KG1 (cell line): ENCODE data around the gene SECISBP2L.
"Not testable (repeated sequence)": the region's sequence is repeated elsewhere in the genome, so short reads cannot be mapped to it uniquely, and the experiment has no call there.

Source experiments
- DNase-seq: peaks from one replicate; lab custom pipeline; 2025; lab: John Stamatoyannopoulos, UW

SECISBP2L gene, protein sequence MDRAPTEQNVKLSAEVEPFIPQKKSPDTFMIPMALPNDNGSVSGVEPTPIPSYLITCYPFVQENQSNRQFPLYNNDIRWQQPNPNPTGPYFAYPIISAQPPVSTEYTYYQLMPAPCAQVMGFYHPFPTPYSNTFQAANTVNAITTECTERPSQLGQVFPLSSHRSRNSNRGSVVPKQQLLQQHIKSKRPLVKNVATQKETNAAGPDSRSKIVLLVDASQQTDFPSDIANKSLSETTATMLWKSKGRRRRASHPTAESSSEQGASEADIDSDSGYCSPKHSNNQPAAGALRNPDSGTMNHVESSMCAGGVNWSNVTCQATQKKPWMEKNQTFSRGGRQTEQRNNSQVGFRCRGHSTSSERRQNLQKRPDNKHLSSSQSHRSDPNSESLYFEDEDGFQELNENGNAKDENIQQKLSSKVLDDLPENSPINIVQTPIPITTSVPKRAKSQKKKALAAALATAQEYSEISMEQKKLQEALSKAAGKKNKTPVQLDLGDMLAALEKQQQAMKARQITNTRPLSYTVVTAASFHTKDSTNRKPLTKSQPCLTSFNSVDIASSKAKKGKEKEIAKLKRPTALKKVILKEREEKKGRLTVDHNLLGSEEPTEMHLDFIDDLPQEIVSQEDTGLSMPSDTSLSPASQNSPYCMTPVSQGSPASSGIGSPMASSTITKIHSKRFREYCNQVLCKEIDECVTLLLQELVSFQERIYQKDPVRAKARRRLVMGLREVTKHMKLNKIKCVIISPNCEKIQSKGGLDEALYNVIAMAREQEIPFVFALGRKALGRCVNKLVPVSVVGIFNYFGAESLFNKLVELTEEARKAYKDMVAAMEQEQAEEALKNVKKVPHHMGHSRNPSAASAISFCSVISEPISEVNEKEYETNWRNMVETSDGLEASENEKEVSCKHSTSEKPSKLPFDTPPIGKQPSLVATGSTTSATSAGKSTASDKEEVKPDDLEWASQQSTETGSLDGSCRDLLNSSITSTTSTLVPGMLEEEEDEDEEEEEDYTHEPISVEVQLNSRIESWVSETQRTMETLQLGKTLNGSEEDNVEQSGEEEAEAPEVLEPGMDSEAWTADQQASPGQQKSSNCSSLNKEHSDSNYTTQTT

DNA sequence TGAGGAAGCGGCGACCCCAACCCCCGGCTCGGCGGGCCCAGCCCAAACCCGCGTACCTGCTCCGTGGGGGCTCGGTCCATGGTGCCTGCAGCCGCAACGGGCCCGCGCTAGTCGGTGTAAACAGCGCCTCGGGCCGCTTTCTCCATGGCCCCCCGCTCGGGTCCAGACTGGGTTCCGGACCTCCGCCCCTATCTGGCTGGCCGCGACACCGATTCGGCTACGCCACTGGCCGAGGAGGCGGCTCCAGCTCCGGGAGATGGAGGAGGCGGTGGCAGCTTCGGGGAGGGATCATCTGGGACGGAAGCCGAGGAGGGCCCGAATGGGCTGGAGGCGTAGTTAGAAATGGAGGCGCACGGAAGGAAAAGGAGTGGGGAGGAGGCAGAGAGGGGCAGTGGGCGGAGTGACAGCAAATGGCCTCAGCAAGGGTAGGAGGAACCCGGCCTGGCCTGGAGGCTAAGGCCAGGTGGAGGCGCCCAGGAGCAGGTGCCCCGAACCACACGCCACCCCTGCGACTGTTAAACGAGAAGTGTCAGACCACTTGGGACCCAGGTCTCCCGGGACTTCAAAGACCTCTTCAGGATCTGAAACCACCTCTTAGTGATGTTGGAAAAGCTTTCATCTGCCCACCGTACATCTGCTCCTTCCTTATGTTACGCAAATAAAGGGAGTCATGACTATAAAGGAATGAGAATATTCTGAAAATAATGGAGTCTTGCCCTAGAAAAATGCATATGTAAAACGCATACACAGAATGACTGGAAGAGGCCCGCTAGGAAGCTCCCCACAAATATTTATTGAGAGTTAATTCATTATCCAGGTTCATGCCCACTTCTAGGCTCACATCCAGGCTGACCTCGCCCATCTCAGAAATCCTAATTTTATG, at the start of gene SECISBP2L:
Gene SECISBP2L, minus strand, starts transcription at position 227 of the 883 bp plus-strand sequence. Its CDS starts 147 bp downstream, at position 80.
- DNase-seq: peak; percentile 83

DNA sequence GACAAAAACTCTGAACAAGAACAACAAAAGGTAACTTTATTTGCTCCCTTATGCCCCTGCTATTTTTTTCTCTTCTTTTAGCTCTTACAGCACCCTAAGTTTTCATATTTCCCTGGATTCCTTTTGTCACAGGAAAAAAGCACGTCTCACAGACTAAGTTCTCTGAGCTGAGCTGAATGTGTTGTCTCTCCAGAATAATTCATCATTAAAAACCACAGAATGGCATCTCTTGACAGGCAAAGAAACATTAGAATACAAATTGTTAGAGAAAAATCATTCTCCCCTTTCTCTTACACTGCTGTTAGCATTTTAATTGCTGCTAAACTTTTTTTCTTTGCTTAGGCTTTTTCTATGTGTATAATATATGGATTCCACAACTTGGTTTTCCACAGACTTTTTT, 48.7 kb upstream of the SECISBP2L start:
- DNase-seq: no peak

DNA sequence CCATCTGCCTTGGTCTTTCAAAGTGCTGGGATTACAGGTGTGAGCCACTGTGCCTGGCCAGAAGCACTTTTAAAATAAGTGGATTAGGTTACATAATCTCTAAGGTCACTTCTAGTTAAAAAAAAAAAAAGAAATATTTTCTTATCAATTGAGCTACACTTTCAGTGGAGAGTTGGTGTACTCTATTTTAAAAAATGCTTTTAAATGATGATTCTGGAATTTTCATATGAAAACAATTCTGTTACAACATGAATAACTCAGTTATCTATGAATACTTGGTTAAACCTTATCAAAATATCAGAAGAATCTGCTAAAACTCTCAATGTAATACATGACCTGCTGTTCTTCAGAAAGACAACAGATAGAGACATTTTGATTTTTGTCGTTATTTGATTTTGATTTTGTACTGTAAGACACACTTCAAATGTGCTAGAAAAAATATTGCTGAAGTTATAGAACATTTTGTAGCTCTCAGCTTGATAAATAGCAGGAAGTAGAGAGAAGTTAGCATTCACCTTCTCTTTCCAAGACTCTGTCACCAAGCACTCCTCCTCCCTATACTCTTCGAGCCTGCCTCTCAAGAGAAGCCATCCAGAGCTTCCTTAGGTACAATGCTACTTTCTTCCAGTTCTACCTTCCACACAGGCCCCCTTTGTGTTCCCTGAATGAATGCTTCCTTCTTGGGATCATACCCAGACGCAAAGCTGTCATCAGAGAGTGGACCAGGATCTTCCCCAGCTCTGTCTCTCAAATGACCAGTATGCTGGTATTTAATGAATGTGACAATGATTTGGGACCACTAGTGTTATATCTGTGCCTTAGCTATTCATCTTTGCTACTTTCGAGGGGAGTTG, 47.2 kb upstream of the SECISBP2L start:
- DNase-seq: no peak

DNA sequence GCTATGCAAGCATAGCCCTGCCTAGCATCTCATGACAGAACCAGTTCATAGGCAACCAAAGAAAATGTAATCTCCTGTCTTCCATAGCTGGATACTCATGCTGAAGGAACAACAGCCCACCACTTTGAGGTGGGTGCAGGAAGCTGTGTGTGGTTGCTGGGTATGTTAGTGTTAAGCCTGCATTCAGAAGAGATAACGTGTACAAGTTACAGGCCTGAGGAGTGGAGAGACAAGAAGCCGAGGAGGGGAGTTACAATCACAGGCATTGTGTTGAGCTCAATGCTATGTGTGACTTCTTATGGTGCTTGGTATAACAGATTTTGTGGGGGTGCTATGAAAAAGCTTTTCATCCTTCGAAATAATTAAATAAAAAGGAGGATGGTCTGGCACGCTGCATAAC, 42.8 kb upstream of the SECISBP2L start:
- DNase-seq: no peak

DNA sequence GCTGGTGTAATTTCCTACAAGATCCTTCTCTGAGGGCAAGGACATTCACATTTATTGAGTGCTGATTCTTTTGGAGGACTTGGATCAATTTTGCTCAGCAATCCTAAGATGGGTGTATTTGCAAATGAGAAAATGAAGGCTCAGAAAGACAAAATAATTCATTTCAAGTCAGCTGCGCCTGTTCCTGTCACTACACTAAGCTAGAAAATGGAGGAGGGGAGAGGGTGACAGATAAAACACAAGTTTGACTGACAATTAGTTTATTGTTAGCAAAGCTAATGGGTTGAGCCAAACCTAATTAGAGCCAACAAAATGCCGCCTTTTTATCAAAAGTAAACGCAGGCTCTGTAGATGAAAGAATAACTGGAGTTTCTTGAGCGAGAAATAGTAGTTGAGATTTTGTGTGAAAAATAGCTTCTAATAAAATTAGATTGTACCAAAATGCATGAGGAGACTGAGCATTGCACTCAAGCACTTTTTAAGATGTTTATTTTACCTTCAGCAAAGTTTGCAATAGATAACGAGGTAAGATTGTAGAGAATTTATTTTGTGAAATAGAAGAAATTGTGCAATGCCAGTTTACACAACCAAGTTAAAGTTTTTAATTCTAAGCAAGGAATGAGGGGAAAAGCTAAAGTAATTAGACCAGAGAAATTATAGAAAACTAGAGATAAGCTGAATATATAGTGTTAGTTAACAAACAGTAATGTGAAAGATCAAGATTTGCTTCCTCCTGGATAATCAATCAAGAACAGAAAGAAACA, 39.6 kb upstream of the SECISBP2L start:
- DNase-seq: no peak

DNA sequence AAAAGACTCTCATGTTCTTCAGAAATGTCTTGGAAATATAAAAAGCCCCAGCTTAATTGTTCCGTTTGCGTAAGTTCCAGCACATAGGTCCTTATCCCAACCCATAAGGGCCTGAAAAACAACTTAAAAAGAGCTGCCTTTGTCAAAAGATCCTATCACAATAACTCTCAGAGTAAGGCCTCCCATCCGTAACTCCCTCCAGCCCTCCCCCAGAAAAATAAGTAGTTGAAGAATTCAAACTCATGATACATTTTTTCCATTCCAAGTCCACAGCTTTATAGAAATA, 38.0 kb upstream of the SECISBP2L start:
- no peak for DNase-seq

DNA sequence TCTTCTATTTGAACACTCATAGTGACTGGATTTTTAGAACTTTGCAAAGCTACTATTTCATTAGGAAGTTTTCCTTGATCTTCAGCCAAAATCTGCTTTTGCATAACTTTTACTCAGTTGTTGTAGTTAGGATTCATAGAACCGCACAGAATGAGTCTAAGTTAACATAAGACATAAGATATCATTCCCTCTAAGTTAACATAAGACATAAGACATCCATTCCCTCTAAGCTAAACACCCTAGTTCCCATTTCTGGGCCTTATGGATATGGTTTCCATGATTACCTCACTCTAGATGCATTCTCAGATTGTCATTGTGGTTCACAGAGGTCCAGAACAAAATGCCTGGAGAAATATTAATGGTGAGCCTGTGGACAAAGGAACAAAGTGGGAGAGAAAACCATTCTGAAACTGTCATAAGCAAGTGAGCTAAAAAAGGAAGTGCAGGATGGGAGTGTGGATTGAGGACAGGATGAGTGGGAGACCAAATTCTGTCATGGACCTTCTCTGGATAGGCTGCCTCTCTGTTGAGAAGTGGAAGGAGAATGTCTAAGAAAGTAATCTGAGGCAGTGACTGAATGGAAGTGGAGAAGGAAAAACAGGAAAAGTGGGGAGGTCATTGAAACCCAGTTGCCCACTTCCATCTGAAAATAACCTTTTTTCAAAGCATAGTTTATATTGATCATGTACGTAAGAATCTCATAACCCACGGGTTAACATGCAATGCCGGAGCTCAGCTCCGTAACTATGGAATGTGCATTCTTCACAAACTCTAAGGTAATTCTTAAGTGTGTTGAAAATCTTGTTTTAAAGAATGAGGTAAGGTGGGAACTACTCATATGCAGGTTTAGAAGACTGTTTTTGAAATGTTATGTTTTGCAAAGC, 37.4 kb upstream of the SECISBP2L start:
- no peak for DNase-seq

DNA sequence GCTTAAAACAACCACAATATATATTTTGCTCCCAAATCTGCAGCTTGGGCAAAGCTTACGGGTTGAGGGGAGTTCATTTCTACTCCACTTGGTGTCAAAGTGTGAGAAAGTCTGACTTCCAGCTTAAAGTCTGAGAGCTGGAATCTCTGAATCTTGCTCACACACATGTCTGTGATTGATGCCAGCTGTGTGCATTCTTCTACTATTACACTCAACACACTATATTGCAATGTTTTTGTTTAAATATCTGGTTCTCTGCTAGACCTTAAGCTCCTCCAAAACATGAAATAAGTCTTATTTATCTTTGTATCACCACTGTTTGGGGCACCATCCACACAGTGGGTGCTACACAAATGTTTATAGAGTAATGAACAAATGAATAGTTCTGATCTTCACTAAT, 36.7 kb upstream of the SECISBP2L start:
- no peak for DNase-seq

DNA sequence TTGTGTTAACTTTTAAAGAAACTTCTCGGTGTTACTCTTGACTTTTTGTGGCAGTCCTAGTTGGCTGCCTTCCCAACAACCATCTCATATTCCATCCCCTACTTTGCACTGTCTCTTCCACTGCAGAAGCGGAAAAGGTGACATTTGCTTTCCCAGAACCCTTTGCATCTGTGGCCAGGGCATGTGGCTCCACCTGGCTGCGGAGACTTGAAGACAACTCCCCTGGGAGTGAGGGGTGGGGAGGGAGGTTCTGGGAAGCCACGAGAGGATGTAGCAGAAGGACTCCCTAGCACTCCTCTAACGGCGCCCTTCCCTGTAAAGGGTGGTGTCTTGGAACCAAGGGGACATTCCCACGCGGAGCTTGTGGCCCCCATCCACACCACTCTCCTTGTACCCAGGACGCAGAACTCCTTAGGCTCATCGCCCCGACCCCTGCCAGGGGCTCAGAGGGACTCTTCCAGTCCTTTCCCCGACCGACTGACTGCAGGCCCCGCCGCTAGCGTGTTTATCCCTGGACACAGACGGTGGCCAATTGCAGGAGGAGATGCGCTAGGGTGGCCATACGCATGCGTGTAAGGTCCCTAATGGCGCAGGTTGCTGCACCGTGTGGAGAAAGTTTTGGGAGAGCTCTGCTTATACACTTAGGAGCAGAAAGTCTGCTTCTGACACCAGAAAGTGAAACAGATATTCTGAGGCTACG, 33.2 kb upstream of the SECISBP2L start:
- DNase-seq: no peak

DNA sequence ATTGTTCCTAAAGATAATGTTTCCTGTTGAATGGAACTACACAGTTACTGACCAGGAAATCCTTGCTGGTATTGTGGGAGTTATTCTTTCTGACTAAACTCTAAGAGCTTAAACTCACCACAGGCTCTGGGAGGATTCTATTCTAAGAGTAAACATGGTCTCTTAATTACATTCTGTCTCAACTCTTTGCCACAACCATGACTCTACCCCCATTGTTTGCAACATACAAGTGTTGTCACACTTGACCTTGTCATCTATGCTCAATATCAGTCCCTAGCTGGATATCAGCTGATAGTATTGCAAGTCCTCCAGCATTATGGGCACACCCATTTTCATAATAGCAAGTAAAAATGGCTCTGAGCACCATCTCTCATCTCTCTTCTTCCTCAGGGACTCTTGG, 29.6 kb upstream of the SECISBP2L start:
- DNase-seq: no peak

DNA sequence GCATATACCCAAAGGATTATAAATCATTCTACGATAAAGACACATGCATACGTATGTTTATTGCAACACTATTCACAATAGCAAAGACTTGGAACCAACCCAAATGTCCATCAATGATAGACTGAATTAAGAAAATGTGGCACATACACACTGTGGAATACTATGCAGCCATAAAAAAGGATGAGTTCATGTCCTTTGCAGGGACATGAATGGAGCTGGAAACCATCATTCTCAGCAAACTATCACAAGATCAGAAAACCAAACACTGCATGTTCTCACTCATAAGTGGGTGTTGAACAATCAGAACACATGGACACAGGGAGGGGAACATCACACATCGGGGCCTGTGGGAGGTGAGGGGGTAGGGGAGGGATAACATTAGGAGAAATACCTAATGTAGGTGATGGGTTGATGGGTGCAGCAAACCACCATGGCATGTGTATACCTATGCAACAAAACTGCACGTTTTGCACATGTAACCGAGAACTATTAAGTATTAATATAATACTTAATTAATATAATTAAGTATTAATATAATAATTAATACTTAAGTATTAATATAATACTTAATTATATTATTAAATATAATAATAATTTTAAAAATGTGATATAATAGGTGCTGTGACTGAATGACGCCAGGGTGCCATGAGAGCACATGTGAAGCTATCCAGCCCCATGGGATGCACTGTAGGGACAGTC, 28.5 kb upstream of the SECISBP2L start:
- DNase-seq: not testable (repeated sequence)

DNA sequence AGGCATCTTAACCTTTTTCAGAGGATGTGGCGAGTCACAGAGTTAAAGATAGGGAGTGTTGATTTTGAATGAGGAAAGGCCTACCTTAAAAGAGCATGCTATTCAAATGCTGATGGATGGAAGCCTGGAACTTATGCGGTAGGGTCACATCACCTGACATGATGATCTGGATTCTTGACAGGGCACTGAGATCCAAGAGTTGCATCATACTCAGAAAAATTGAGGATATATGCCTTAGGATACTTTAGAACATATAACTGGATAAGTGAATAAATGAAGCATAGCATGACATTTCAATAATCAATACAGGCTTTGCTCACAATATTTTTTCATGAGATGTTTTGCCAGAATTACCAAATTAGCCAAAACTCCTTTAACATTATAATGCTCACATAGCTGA, 20.1 kb upstream of the SECISBP2L start:
- no peak for DNase-seq

DNA sequence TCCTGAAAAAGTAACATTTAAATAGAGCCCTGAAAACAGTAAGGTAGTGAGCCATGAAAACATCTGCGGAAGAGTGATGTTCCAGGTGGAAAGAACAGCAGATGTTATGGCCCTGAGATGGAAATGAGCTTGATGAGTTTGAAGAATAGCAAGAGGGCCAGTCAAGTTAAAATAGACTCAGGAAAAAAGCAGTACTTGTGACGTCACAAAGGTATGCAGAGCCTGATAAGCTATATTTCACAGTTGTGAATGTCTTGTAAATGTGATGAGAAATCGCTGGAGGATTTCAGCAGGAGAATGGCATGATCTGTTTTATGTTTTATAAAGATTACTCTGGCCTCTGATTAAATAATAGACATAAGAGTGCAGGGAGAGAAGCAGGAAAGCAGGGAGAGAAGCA, 18.6 kb upstream of the SECISBP2L start:
- DNase-seq: no peak

DNA sequence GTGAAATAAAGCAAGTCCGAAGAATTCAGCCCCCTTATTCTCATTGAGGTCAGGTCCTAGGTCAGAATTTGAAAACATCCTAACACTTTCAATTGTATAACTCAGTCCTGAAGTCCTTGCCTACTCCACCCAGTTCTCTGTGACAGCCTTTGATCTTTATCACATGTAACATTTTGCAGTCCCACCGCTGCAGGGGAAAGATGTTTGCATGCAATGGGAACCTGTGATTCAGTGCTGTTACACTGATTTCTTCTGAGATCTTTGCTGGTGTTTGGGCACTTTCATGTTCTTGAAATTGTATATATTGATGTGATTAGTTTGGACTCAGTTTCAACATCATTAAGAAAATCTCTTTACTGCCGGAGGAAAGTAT, 18.0 kb upstream of the SECISBP2L start:
- DNase-seq: no peak

DNA sequence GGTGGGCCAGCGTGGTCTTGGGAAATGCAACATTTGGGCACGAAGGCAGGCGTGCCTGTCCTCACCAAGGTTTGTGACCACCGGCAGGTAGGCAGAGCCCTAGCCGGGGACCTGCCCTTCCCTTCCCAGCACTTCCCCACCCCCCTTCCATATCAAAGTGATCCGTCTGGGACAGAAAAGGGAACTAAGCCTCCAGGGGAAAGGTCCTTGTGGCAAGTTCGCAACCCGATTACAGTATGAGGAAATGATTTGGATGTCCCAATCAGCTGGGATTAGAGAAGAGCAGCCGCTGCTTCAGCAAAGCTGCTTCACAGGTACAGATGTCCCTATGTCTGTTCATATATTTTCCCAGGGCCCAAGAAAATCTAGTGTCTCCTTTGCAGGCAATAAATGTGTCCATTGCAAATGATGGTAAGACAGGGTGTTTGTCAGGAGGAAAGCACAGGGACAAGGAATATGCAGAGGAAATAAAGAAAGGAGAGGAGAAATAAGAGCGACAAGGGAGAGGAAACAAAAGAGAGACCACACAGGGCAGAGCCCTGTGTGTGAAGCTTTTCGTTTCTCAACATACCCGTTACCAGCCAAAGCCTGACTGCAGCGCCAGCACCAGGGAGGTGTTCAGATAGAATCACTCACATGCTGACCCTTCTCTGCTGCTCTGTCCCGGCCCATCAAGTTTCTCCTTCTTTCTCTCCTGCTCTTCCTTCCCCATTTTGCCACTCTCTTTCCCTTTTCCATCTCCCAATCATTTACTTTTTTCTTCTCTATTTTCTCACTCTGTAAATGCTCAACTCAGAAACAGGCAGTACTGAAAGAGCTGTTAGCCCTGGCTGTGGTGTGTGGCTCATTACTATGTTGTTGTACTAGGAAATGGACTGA, 17.4 kb upstream of the SECISBP2L start:
- no peak for DNase-seq

DNA sequence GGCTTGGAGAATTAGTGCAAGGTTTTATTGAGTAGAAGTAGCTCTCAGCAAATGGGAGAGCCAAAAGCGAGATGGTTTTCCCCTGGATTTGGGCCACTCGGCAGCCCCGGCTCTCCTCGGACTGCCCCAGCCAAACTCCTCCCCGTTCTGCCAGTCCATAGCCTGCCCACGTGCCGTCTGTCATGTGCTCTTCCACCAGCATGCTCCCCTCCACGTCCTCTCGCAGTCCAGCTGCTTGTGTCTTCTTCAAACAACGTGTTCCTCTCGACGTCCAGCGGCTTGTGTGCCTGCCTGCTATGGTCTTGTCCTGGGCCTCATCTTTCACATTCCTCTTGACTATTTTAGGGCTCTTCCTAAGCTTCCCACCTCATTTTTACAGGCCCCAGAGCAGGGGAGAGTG, 16.7 kb upstream of the SECISBP2L start:
- DNase-seq: no peak
